ENCODE measurements around the gene ADAMTS12. TPM values are rescaled to one million over a fixed set of nuclear protein-coding genes. Genes with fewer than 3 reads are reported as not detected.

ADAMTS12 gene
- total and polyA plus RNA-seq, 9 of the 15 experiments (the other 6 are each of a cell fraction or from before 2014, with no cell fraction given), result 0.11 TPM; not detected in 8

- no peak for TF ChIP-seq ZKSCAN1 (IDR thresholded peaks at IDR 0.05; ENCODE audit: low read depth, low read length)
- no peak for TF ChIP-seq PHF21A (IDR thresholded peaks at IDR 0.05; ENCODE audit: borderline replicate concordance, low read depth)
- no peak for TF ChIP-seq NUFIP1 (IDR thresholded peaks at IDR 0.05; ENCODE audit: partially characterized antibody)
- TF ChIP-seq E2F6 (IDR thresholded peaks at IDR 0.05; ENCODE audit: borderline replicate concordance in 1 of 2, extremely low read depth in 1 of 2, insufficient read depth in 1 of 2, insufficient read length in 1 of 2, low read depth in 1 of 2, low read length in 1 of 2, poor library complexity in 1 of 2, severe bottlenecking in 1 of 2), result no peak
- no peak for TF ChIP-seq SOX6 (IDR thresholded peaks at IDR 0.05)
- no peak for TF ChIP-seq ZNF583 (CRISPR knock-in tag; IDR thresholded peaks at IDR 0.05)
- no peak for TF ChIP-seq ZNF785 (CRISPR knock-in tag; IDR thresholded peaks at IDR 0.05)
- no peak for TF ChIP-seq HMG20B (CRISPR knock-in tag; IDR thresholded peaks at IDR 0.05)
Measured at GRCh38 chr5:33743099-33743498, 148.7 kb downstream of the ADAMTS12 start (continued).

GRCh38 chr5:33742181-33742580 is 149.6 kb downstream of the ADAMTS12 start:
- DNase-seq (ENCODE audit: extremely low read depth in 1 of 4, low spot score in 3 of 4) (no peak), ATAC-seq (no peak), FAIRE-seq (no peak)
- H4K20me1 ChIP-seq (replicated peaks; ENCODE audit: control insufficient read depth, insufficient read depth, low read length), result no peaks in the 10 kb centered on the region; the same call in 1 of the 2 replicates
- H3K36me3 ChIP-seq (ENCODE audit: control insufficient read depth, insufficient read depth, low read length), result no peaks in the 10 kb centered on the region
- H3K4me2 ChIP-seq (ENCODE audit: insufficient read depth, low read length), result no peak overlapping the region
- H3K9me3 ChIP-seq (replicated peaks; ENCODE audit: control insufficient read depth, insufficient read depth, low read depth, low read length), result no peaks in the 10 kb centered on the region
- no TSS peak for BruUV-seq (replicated peaks)
- POLR2A ChIA-PET, result interaction anchor here (1.6 kb wide), 1 partner anchor 8 kb away, joined by 4 read pairs; no protein-coding TSS in a partner anchor
- in situ Hi-C loops (cut with MboI), result no loop called here
- WGBS (ENCODE audit: insufficient coverage, low coverage, missing lambda C conversion rate), result 0% methylated on average over 2 of the region's 2 CpGs
- H3K4me1 ChIP-seq (replicated peaks in 1 of 2; ENCODE audit: control insufficient read depth in 2 of 2, insufficient read depth in 2 of 2, low read length in 2 of 2), result no peaks in the 10 kb centered on the region
- no peak overlapping the region for H3K27ac ChIP-seq (ENCODE audit: extremely low read depth, low read depth, low read length)
- H2AFZ ChIP-seq (ENCODE audit: low read depth, low read length), result no peak overlapping the region
- intact Hi-C loops (cut with micrococcal nuclease), result no loop called here
- no peak for TF ChIP-seq MYC (IDR thresholded peaks at IDR 0.05; ENCODE audit: low read depth, low read length)
- no peak for TF ChIP-seq MYC (CRISPR knock-in tag; IDR thresholded peaks at IDR 0.05; ENCODE audit: borderline replicate concordance, low read depth)
- TF ChIP-seq ZNF57 (CRISPR knock-in tag; IDR thresholded peaks at IDR 0.05), result no peak
- no peak for TF ChIP-seq EWSR1 (IDR thresholded peaks at IDR 0.05; ENCODE audit: borderline replicate concordance, low read depth, partially characterized antibody)
- CTCF ChIA-PET (ENCODE audit: low intra/inter-chr PET ratio), result no interaction called here
- no peaks in the 10 kb centered on the region for H3K9me1 ChIP-seq (ENCODE audit: control insufficient read depth, insufficient read depth, low read length)
- H3K9ac ChIP-seq (ENCODE audit: insufficient read depth in 1 of 2, low read depth in 2 of 2, low read length in 2 of 2), result no peak overlapping the region
- H3K27me3 ChIP-seq (ENCODE audit: control insufficient read depth in 2 of 2, insufficient read depth in 2 of 2, low read length in 2 of 2), result peaks cover 0 to 4% of the 10 kb centered on the region in 2 experiments; a peak in 2 of 5 replicates
- no peak overlapping the region for H3K4me3 ChIP-seq
- H3K79me2 ChIP-seq (ENCODE audit: control insufficient read depth, insufficient read depth, low read length), result no peaks in the 10 kb centered on the region
